Right lung (tissue), 5 donors: ENCODE measurements around the gene CDC42BPB. TPM values are rescaled to one million over a fixed set of nuclear protein-coding genes. Genes with fewer than 3 reads are reported as not detected.

Source experiments
- DNase-seq, 2 donors: peaks; one replicate each; pipeline ENCODE4 v3.0.0-alpha.2; 2013
- polyA plus RNA-seq, 5 donors: library from polyadenylated mRNA; unstranded; fragments of 120-200 nt; gene quantifications; one replicate each; pipeline versions ENCODE4 v1.2.1 to v1.2.3, GENCODE V29; 2013; ENCODE audit warnings: inconsistent platforms in 1 of 5, low replicate concordance in 1 of 5; ENCODE audit not compliant: insufficient read length in 5 of 5, insufficient read depth in 1 of 5

The CDC42BPB gene
- polyA plus RNA-seq, 5 donors = 59.3 to 80.3 (median 69.9) TPM

DNA sequence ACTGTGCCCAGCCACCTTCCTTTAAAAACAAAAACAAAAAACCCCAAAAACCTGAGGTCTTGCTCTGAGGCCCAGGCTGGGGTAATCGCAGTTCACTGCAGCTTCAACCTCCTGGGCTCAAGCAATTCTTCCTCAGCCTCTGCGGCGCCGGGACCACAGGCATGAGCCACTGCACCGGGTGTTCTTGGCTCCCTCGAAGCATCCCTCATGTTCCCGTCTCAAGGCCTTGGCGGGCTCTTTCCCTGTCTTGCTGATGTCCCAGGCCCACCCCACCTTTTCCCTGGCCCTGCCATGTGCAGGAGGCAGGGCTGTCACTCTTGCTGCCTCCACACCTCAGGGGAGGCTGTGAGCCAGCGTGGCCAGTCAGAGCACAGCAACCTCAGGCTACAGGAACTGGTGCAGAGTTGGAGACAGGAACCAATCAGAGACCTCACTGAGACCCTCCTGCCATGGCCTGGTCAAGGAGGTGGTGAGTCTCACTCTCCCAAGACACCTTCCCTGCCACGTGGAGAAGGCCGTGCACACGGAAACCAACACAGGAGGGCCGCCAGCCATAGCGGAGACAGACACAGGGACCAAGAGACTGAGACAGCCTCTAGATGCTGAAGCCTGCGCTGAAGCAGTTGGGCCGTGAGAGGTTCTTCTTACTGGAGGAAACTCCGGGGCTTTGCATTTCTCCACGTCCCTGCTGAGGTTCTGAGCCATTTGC is 140.8 kb downstream of the CDC42BPB start:
- no peak for DNase-seq

DNA sequence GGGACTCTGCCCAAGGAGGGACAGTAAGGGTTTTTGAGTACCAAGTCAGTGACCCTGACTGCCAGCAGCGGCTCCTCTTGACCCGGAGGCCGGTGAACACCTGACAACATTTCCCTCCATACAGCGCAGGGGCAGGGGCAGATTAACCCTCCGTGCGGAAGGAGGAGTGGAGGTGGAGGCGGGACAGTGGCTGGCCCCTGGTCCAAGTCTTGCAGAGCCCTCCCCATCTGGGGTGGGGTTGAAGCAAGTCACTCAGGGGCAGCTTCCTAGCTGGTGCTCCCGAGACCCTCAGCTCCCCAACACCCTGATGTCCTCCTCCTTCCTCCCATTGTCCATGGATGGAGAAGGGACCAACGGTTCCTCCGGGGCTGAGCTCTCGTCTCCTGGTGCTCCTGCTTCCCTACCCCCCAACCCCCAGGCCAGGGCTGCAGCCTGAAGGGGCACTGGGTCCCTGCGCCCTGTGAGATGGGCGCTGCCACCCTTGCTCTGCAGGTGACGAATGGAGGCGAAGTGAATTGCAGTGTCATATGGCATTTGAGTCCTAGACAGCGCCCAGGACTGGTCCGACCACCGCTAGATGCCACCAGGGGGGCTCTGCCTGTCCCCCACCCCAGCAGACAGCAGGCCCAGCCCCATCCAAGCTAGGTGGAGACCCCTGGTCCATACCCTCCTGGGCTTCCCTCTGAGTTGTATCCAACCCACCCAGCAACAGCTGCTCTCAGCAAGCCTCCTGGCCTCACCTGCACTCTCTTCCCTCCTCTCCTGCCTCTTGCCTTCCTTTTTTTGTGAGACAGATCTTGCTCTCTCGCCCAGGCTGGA is 141.8 kb downstream of the CDC42BPB start:
- DNase-seq = no peak

GRCh38 chr14:102914474-102915291 is 142.7 kb downstream of the CDC42BPB start:
- no peak for DNase-seq

DNA sequence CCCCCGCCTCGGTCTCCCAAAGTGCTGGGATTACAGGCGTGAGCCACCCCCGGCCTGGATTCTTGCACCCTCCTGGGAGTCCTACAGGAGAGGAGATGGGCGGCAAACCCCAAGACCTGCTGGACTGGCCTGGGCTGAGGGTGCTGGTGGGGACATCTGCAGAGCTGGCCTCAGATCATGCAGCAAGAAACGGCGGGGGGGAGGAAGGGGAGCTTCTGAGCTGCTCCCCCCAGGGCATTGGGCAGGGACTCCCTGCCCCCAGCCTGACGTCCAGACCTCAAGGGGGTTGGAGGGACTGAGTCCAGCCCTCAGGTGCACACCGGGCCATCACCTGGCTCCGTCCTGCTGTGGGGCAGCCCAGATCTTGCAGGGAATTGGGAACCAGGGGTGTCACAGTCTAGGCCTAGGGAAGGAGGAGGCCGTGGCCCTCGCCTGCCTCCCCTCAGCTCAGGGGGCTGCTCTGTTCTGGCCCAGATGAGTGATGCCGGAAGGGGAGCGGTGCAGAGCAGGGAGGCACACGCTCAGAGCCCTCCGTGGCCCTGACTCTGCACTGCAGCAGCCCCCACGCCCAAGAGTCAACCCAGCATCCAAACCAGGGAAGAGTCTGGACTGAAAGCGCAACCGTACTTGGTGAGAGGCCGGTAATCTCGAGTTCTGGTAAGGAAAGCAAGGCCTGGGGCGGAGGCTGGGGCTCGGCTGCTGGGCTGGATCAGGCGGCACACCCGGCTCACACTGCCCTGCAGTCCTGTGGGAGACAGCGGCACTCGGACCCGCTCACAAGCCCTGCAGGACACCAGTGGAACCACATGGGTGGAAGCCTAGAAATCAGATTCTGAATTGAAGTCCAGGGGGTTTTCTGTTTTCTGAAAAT is 143.8 kb downstream of the CDC42BPB start:
- no peak for DNase-seq

DNA sequence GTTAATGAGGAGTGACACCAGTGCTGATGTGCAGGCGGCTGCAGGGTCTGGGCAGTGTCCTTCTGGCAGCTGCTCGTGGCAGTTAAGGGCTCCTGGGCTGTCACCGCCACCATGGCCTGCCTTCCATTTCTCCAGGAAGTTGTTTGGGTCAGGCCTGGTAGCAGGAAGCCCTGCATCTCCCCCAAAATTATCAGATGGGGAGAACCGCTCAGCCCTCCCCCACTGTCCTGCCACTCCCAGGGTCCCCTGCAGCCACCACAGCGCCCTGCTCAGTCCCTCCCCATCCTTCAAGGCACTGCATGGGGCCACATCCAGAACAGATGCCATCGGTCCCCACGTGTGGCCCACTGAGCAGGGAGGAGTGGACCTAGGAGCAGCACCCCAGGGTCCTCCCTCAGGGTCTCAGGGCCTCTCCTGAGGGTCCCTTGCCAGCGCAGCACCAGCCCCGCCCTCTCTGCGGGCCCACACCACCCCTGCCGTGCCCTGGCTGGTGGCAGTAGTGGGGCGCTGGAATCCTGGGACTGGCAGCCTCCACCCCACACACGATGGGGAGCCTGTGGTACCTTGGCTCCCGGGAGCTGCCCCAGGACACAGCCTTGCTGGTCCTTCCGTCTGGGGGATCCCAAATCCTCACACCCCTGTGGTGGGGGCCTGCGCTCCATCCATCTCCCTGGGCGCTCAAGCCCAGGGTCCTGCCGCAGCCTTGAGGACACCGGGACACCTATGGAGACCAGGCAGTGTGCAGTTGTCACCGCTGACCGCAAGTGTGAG is 145.2 kb downstream of the CDC42BPB start:
- DNase-seq = no peak

DNA sequence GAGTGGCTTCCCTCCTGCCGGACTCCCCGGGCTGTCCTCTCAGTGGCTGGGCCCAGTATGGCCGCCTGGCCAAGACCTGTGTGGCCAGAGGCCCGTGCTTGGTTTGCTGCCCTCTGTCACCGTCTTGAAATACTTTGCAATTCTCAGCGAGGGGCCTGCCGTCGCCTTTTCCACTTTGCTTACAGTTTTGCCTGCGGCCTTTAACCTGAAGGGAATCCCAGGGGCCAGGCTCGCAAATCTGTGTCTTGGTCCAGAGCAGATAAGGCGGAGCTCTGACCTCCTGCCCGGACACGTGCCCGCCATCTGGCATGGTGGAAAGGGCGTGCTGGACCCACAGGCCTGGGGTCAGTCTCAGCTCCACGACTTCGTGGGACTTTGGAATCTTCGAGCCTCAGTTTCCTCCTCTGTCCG is 145.8 kb downstream of the CDC42BPB start:
- no peak for DNase-seq

- DNase-seq = no peak
Measured at GRCh38 chr14:102910442-102910841, 146.9 kb downstream of the CDC42BPB start.

DNA sequence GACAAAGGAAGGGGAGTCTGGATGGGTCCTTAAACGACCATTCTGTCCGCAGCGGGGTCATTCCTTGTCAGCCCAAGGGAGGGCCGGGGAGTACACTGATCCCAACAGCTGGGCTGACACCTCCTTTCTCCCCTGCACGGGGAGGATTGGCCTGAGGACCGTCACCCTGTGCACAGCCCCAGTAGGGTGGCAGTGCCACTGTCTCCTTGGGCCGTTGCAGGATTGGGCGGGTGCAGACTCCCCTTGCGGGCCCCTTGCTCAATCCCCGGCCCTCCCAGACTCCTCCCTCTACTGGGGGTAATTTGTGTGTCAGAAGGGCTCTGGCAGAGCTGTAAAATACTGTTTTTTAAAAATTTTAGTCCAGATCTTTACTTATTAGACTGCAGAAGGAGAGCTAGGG is 147.4 kb downstream of the CDC42BPB start:
- no peak for DNase-seq

DNA sequence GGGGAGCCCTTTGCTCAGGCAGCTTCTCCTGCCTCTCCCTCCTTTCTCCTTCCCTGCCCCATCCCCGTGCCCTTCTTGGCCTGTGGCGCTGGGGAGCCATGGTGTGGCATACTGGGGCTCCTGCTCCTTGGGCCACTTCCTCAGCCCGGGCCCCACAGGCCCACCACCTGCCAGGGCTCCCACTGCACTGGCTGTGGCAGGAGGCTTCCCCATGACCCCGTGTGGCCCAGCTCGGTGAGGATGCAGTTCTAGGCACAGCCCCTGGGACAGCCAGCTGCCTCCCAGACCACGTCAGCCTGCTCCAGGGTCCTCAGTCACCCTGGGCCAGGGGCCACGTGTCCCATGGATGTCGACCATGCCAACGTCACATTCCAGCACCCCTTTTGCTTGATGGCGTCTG is 147.9 kb downstream of the CDC42BPB start:
- no peak for DNase-seq

DNA sequence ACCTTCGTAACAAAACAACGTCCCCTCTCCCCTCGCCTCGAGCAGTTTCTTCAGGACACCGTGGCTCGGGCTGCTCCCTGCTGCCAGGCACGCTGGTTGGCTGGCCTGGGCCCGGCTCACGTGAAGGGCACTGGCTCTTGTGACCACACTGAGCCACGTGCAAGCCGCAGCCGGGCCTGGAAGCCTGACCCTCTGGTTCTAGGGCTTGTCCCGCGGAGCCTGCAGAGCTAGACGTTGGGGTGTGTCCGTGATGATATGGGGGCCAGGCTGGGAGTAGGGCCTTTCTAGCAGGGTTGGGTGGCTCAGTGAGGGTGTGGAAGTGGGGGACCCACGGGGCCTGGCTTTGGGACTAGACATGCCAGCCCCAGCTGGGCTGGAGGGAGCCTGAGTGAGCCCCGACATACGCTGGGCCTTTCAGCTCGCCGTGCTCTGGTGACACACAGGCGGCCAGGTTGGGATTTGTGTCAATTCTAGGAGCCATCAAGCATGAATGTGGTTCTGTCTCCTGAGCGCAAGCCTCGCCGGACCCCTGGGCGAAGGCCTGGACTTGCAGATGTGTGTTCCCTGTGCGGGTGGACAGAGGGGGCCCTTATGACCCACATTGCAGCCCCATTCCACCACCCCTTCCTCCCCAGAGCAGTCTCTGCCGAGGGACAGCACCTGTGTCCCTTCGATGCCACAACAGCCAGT is 148.4 kb downstream of the CDC42BPB start:
- no peak for DNase-seq

DNA sequence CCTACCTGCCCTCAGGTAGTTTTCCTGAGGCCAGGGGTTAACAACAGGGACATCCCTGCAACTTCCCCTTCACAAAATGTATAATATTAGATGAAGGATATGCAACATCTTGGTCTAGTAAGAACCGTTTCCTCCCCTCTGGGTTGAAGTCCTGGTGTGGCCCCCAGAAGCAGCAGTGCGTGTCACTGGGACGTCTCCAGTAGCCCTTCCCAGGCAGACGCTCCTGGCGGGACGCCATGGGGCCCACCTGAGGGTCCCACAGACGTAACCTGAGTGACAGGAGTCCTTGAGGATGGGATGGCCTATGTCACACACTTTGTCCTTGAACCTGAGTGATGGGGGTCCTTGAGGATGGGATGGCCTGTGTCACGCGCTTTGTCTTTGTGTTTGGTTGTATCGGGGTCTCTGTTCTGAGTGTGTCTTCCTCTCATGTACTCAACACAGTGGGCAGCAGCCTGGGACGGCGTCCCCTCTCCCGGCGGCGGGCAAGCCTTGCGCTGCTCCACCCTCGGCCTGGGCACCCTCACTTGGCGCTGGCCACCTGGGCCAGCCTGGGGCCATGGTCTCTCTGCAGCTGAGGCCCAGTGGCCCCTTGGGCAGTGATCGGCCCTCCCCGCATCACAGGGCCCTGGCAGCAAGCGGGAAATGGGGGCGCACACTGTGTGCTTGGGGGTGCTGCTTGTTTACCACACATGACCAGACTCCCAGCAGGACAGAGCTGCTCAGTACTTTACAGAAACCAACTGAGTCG is 149.2 kb downstream of the CDC42BPB start:
- no peak for DNase-seq

DNA sequence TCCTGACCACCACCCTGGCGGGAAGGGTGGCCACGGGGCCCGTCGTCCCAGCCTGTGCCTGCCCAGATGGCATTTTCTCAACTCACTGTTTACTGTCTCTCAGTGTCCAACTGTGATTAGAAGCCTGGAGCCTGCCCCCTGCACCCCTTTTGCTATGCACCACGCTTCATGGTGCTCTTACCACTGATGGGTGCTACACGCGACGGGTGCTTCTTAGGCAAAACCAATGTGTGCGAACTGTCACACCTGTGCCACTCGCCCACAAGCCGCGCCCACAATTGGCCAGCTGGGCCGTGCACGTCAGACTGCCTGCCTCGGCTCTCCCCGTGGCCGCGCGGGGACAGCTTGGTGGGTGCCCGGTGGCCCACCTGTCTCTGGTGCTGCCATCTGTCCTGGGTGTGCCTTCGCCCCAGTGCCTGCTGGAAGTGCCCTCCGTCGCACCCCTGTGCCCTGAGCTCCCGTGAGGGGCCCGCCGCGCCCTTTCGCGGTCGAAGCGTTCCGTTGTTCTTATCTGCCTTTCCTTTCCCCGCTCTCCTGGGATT is 150.0 kb downstream of the CDC42BPB start:
- no peak for DNase-seq

GRCh38 chr14:102906616-102907302 is 150.6 kb downstream of the CDC42BPB start:
- DNase-seq = no peak

GRCh38 chr14:102905116-102906108 is 151.9 kb downstream of the CDC42BPB start:
- DNase-seq = no peak

- DNase-seq = no peak
Measured at GRCh38 chr14:102903889-102904512, 153.3 kb downstream of the CDC42BPB start.

DNA sequence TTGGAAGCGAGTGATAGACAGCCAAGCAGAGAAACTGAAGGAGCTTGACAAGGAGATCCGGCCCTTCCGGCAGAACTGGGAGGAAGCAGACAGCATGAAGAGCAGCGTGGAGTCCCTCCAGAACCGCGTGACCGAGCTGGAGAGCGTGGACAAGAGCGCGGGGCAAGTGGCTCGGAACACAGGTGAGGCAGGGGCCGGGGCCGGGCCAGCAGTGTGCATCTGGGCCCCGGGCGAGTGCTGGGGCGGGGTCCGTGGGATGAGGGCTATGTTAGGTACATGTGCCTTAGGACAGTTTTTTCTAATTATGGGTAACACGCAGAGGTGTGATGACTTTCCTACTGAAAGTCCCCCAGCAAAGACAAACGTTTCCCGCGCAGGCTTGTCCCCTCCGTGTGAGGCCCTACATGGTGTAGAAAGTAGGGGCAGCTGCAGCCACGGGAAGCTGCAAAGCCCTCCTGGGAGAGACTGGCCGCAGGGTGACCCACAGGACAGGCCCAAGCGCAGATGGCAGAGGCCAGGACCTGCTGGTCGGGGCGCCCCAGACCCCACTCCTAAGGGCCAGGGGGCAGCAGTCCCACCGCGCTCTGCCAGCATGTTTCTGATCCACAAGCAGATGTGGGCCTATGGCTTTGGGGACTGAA is 154.0 kb downstream of the CDC42BPB start:
- no peak for DNase-seq
